GM19043 (cell line): ENCODE results near the gene GRM3.

Source experiments
- ATAC-seq: cut with Tn5 transposase; IDR thresholded peaks from one replicate; pipeline ENCODE4 v1.9.1; 2021; ENCODE audit warnings: low read depth; ENCODE audit not compliant: unreplicated experiment

GRM3 gene

DNA sequence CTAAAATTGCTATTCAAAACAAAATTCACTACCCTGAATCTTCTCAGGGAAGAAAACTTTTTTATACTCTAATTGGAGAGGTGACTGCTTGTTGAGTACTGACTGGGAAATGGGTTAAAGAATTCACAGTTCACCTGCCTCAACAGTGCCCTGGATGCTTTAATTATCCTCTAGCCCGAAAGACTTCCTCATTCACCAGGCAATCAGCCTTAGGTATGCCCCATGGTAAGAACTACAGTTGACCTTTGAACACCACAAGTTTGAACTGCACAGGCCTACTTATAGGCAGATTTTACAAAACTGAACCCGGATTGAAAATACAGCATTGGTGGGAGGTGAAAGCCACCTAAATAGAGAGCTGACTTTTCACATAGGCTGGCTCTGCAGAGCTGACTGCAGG is 240.4 kb downstream of the GRM3 start:
- no peak for ATAC-seq

- no peak for ATAC-seq
Measured at GRCh38 chr7:86889501-86889900, 245.8 kb downstream of the GRM3 start.

GRCh38 chr7:86898171-86898570 is 254.5 kb downstream of the GRM3 start:
- no peak for ATAC-seq

DNA sequence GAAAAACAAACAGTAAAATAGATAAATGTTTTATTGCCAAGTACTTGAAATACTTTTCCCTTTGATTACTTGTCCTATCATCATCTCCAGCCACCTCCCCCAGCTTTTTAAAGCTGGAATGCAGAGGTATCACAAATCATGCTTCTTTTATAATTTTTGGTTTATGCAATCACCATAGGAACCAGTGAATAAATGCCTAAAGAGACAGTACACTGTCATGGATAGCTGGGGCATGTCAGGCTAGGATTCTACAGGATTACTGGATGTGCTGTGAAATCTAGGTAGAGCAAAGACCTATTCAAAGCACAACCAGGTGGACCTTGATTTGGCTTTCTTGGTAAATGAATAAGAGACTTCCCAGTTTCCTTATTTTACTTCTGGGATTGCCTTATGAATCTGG is 257.2 kb downstream of the GRM3 start:
- ATAC-seq: no peak

DNA sequence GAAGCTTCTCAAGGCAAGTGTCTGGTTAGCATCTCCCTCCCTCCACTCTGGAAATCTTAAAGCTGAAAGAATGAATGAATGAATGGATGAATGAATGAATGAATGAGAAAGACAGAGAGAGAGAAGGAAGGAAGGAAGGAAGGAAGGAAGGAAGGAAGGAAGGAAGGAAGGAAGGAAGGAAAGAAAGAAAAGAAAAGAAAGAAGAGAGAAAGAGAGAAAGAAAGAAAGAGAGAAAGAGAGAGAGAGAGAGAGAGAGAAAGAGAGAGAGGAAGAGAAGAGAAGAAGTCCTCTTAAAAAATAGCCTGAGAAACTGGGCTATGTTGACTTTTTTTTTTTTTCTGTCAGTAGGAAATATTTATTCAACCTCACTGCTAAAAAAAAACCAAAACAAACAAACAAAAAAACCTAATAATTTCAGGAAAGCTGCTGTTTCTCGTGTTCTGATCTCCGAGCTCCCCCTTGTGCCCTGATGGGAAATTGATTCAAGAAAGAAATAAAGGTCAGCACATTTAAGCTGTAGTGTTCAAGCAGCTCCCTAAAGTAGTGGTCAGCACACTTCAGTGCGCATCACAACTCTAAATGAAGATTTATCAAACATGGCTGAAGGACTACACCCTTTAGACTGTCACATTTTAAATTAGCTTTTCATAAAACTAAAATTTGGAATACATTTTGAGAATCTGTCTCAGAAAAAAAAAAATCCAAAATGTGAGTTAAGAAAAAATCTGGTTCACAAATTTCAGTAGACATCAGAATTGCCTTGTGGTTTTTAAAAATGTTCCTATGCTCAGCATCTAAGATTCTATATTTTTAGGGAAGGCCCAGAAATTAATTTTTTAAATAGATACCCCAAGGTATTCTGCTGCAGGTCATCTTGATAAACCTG is 261.5 kb downstream of the GRM3 start:
- ATAC-seq: no peak

- no peak for ATAC-seq
Measured at GRCh38 chr7:86908948-86909347, 265.2 kb downstream of the GRM3 start.

GRCh38 chr7:86911659-86912058 is 267.9 kb downstream of the GRM3 start:
- ATAC-seq: no peak

GRCh38 chr7:86913709-86914108 is 270.0 kb downstream of the GRM3 start:
- ATAC-seq: no peak
